GM21825 (cell line): ENCODE measurements around the gene ABCC1.

Experiments
- ATAC-seq: cut with Tn5 transposase; IDR thresholded peaks from one replicate; pipeline ENCODE4 v1.9.1; 2021; ENCODE audit warnings: mild to moderate bottlenecking, moderate library complexity; ENCODE audit not compliant: unreplicated experiment

Gene ABCC1

DNA sequence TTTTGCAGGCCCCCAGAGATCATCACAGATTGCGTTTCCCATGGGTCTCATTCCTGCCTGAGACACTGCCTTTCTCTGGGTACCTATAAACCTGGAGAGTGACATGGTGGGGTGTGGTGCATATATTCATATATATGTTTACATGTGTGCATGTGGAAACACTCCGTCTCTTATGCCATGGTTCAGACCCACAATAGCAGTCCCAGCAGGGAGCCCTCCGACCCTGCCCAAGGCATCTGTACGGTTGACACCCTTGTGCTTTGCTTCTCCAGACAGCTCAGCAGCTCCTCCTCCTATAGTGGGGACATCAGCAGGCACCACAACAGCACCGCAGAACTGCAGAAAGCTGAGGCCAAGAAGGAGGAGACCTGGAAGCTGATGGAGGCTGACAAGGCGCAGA, 157.1 kb downstream of the ABCC1 start:
- no peak for ATAC-seq

DNA sequence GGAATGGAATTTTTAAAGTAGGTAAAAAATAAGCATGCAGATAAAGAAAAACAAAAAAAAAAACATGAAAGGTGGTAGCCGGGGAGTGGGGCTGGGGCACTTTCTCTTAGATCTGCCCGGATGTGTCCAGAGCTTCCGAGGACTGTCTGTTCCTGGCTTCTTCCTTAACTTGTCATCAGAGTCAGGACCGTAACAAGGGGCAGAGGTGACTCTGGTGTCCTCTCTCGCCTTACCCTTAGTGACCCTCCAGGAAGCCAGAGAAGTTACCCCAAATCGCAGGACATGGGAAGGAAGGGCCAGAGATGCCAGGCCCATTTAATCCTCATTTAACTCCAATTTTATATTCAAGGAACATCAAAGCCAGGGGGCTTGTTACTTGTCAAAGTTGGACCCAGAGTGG, 158.4 kb downstream of the ABCC1 start:
- no peak for ATAC-seq

DNA sequence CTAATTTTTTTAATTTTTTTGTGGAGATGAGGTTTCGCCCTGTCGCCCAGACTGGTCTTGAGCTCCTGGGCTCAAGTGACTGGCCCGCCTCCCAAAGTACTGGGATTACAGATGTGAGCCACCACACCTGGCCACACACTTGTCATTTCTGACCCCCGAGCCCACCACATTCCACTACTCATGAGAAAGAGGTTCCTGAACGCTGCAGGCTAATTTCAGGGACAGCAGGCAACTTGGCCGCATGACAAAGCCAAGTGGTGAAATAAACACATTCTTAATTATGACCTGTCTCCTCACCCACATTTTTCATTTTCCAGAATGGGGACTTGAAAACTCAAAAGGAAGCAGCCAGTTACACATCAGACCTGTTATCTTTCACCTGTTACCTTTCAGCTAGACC, 159.3 kb downstream of the ABCC1 start:
- ATAC-seq = no peak

DNA sequence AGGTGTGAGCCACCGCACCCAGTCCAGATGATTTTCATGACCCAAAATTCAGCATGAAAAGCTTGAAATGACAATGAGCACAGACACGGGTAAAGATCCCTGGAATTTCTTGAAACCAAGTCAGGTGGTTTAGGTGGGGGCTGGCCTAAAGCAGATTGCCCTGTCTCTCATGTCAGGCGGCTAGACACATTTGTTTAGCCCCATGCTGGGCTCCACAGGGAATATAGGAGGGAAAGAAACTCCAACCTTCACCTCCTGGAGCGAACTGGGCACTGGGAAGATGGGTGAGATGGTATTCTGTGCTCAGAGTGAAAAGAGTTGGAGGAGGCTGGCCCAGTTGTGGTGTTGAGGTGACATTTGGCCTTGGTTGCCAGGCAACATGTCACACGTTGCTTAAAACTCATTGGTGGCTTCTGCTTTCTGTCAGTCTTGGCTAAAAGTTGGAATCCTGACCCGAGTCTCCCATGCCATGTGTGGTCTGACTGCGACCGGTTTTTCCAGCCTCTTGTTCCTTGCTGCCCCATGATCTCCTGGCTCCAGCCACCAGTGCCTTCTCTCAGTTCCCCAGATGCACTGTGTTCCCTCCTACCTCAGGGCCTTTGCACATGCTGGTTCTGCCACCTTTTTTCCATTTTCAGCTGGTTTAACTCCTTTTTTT, 160.2 kb downstream of the ABCC1 start:
- ATAC-seq = no peak

DNA sequence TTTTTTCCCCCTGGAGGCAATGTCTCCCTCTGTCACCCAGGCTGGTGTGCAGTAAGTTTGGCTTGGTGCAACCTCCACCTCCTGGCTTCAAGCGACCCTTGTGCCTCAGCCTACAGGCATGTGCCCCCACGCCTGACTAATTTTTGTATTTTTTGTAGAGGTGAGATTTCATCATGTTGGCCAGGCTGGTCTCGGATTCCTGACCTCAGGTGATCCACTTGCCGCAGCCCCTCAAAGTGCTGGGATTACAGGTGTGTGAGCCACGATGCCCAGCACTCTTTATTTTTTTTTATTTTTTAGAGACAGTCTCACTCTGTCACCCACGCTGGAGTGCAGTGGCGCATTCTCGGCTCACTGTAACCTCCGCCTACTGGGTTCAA, 160.7 kb downstream of the ABCC1 start:
- ATAC-seq = no peak

DNA sequence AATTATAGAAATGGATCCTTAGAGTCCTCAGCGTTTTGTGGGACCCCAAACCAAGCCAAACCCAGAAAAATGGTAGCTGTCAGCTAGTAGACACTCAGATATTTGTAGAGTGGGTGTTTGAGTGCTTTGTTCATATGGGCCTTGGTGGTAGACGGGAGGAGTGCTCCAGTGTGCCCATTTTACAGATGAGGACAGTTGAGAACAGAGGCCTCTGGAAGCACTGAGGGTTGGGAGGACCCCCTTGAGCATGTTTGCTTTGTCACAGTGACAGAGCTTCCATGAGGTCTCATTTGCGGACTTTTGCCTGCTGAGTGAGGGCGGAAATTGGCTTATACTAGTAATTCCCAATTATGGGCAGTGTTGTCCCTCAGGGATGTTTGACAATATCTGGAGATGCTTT, 162.2 kb downstream of the ABCC1 start:
- ATAC-seq = no peak

DNA sequence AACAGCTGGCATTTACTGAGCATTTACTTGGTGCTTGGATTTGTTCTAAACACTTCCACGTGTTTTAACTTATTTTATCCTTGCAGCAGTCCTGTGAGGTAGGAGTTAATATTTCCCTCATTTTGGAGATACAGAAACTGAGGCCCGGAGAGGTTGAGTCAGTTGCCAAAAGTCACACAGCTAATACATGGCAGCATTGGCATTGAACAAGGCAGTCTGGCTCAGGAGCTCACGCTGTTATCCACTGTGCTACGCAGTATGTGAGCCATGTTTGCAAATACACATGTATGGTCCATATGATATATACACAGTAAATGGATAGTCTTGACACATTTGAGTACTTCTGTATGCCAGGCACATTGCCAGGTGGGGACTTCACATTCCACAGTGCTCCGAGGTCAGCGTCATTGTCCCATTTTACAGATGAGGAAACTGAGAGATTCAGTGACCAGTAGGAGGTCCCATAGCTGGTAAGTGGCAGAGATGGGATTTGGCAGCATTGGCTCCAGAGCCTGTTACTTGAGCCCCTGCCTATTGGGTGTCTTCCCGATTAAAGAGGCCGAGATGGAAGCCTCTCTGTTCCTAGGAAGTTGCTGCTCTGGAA, 163.1 kb downstream of the ABCC1 start:
- no peak for ATAC-seq

DNA sequence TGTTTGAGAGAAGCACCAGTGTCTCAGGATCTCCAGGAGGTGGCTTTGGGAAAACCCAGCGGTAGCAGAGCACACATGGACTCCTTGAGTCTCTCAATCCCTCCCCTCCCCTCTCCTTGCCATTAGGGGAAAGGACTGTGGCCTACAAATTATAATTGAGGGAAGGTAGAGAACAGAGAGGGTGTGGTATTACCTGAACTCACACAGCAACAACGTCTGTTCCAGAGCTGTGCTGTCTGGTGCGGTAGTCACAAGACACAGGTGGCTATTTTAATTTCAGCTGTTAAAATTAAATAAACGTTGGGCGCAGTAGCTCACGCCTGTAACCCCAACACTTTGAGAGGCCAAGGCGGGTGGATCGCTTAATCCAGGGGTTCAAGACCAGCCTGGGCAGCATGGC, 163.7 kb downstream of the ABCC1 start:
- ATAC-seq = no peak

DNA sequence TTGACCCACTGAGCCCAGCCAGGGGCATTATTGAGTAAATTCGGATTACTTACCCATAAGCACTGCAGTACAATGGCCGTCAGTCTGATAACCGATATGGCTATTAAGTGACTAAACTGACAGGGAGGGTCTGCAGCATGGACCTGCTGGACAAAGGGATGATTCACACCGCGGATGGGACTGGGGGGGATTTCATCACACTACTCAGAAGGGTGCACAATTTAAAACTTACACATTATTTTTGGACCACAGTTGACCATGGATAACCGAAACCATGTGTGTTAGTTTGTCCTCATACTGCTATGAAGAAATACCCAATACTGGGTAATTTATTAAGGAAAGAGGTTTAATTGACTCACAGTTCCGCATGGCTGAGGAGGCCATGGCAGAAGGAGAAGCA, 167.4 kb downstream of the ABCC1 start:
- no peak for ATAC-seq

DNA sequence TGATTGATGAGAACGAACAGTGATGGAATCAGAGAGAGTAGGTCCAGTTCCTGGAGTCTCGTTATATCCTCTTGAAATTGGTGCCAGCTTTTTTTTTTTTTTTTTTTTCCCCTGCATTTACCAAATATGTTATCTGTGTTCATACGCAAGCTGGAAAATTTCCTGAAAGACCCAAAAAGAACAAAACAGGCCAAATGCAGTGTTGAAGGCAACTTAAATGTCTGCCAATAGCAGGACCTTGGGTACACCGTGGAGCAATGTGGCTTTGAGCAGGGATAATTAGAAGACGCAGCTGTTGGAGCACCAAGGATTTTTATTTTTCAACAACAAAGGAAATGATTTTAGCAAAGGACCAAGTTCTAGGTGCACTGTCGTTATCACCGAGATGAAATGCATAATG, 168.9 kb downstream of the ABCC1 start:
- ATAC-seq = no peak

DNA sequence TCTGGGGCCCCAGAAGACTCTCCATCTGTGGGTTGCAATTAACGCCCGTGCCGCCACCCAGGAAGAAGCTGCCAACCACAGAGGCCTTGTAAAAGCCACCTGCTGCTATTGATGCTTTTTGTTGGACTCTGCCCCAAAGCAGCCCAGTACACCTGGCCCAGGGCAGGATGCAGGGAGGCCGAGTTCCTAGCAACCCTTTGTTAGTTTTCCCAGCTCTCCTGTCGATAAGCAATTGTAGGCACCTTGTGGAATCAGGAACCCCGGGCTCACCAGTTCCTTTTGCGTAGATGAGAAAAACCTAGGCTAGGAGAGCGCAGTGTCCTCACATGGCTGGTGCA, 170.6 kb downstream of the ABCC1 start:
- no peak for ATAC-seq

DNA sequence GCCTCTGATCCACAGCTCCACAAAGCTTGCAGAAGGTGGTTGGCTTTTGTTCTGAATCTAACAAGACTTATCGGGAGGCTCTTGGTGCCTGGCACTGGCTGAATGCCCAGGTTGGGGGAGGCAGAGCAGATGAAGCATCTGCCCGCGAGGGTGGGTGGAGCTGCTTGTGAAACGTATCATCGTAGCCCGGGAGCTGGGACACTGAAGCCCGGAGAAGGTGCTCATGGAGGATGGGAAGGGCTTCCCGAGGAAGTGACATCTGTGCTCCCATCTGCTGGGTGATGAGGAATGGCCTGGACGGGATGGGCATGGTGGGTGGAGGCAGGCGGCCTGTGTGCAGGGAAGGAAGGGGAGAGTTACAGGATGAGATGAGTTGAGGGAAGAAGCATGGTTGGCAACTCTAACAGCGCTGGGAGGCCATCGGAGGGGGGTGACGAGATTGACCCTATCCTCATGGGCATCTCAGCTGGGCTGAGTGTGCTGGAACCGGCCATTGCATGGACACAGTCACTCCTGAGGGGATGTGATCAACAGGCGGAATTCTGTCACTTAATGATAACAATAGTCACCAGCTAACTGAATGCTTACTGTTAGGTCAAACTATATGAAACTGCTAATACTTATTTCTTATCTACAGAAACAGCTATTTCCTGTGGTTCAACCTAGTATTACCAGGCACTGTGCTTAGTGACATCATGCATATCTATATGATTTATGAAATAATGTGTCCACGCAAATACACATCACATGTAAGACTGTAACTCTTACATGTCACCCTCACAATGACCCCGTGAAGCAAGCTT, 171.2 kb downstream of the ABCC1 start:
- no peak for ATAC-seq

DNA sequence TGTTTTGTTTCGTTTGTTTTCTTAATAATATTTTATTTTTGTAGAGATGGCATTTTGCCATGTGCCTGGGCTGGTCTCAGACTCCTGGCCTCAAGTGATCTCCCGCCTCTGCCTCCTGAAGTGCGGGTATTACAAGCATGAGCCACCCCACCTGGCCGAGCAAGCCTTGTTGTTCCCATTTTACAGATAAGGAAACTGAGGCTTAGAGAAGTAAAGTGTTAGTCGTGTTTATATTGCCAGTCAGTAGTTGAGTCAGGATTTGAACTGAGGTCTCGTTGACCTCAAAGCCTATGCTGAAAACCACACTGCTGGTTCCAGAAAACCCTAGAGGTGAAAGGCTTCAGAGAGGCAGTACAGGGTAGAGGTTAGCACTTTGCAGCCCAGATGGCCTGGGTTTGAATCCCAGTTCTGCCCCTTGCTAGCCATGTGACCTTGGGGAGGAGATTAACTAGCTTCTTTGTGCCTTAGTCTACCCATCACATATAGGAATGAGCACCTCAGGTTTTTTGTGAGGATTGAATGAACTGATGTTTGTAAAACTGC, 171.8 kb downstream of the ABCC1 start:
- ATAC-seq = no peak

DNA sequence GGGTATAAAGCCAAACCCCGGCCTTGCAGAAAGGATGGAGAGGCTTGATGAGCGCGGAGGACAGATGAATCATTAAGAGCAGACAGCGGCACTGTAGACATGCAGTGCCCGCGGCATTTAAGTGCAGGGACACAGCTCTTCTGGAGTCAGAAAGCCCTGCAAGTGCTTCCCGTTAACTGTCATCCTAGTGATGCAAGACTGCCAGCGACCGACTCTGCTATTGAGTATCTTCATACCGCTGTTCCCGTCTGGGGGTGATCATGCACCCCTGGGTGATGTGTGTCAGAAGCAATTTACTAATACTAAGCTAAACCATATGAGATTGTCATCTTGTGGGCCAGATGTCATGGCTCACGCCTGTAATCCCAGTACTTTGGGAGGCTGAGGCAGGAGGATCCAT, 172.8 kb downstream of the ABCC1 start:
- ATAC-seq = no peak

DNA sequence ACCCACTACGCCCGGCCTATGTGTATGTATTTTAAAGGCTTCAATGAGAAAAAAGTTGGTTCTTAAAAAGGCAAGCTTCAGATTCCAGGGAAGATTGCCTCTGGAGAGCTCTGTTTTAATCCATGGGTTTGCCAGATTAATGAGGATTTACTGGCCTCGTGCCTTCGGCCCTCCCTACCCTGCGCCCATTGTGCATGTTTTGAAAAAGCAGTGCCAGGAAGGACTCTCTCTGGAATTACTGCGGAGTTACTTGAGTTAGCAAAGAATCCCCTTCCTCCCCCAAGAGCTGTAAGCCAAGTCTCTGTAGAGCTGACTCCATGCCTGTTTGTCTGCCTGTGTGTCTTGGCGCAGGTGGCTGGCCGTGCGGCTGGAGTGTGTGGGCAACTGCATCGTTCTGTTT, 175.0 kb downstream of the ABCC1 start:
- no peak for ATAC-seq

DNA sequence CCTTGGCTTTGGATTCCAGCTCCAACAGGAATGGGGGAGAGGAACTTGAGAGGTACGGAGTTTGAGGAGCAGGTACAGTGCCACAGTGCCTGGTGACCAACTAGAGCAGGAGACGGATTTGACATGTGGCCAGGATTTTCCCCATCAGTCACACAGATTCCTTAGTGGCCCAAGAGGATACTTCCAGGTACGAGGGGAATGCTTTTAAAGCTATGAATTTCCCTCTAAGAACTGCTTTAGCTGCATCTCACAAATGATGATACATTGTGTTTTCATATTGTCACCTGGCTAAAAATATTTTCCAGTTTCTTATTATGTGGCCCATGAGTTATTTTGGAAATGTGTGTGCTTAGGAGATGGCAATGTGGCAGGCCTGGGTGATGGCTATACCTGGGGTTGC, 175.6 kb downstream of the ABCC1 start:
- ATAC-seq = no peak

DNA sequence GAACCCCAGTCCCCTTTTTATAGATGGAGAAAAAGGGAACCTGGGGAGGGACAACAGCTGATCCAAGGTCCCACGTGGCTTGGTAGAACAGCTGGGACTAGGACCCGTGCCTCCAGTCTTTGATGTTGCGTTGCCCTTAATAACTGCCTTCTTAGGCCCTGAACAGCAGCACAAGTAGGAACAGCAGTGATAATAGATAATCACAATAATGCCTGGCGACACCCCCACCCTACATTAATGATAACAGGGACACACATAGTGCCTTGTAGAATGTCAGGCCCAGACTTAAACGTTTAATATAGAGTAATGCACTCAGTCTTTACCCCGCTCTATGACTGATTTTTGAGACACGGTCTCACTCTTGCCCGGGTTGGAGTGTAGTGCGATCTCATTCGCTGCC, 177.5 kb downstream of the ABCC1 start:
- no peak for ATAC-seq

DNA sequence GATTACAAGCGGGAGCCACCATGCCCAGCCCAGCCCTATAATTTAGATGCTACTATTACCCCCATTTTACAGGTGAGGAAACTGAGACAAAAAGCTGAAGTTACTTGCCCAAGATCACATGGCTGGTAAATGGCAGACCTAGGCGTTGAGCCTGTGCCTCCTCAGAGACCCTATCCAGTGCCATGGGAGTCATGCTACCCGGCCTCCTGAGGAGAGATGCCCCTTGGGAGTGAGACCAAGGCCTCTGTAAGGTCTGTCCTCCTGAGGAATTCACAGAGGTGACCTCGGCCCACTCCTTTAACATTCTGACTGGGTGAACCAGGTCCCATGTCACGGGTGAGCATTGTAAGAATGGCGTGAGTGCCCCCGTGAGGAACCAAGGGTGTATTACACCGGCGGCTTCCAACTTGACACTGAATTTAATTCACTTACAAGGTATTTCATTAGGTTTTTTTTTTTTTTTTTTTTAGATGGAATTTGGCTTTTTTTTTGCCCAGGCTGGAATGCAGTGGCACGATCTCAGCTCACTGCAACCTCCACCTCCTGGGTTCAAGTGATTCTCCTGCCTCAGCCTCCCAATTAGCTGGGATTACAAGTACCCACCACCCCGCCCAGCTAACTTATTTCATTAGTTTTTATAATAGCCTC, 178.2 kb downstream of the ABCC1 start:
- ATAC-seq = no peak

DNA sequence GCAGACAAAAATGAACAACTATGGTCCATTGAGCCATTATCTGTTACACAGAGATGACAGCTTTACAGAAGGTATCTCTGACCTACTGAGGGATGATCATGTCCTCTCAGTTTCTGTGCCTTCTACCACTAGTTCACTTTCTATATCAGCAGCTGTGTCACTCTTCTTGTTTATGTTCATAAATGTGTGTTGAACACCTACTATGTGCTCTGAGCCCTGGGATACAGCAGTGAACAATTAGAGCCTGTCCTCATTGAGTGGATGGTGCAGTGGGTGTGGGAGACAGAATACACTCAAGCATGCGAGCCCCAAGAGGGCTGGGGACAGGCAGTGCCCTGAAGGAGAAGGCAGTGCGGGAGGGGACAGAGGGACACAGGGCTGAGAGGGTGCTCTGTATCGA, 181.8 kb downstream of the ABCC1 start:
- ATAC-seq = no peak

DNA sequence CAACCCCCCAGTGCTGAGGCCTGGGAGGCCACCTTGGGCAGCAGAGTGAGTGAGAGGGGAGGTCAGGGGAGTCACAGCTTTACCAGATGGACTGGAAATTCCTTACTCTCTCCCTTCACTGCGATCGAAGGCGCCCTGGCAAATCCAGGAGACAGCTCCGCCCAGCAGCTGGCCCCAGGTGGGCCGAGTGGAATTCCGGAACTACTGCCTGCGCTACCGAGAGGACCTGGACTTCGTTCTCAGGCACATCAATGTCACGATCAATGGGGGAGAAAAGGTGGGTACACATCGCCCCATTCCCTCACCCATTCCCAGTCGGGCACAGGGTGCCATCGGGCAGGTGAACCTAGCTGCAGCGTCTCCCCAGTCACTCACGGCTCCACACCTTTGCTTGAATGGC, 182.2 kb downstream of the ABCC1 start:
- no peak for ATAC-seq

DNA sequence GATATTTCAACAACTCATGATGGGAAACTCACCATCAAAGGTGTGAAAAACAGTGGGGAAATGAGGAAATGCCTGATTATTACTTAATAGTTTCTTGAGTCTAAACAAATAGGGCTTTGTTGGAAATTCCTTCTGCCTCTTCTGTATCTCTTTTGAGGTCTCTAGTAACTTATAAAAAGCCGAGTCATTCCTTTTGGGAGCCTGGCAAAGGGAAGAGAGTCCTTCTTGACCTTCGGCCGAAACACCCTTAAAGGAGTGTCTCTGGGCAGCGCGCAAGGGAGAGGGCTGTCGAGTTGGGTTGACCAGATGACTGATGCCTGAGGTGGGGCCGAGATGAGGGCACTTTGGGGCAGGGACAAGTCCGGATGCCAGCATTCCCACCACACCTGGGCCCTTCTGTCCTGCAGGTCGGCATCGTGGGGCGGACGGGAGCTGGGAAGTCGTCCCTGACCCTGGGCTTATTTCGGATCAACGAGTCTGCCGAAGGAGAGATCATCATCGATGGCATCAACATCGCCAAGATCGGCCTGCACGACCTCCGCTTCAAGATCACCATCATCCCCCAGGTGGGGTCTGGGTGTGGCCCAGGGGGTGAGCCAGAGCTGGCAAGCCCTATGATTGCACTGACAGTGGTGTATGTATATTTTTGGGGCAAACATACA, 184.7 kb downstream of the ABCC1 start:
- ATAC-seq = no peak
